HG02571 (cell line): ENCODE measurements around the gene RHBDD3.

Experiments
- ATAC-seq: cut with Tn5 transposase; IDR thresholded peaks from one replicate; pipeline ENCODE4 v1.9.1; 2021; ENCODE audit warnings: mild to moderate bottlenecking, moderate library complexity; ENCODE audit not compliant: unreplicated experiment

RHBDD3 gene

DNA sequence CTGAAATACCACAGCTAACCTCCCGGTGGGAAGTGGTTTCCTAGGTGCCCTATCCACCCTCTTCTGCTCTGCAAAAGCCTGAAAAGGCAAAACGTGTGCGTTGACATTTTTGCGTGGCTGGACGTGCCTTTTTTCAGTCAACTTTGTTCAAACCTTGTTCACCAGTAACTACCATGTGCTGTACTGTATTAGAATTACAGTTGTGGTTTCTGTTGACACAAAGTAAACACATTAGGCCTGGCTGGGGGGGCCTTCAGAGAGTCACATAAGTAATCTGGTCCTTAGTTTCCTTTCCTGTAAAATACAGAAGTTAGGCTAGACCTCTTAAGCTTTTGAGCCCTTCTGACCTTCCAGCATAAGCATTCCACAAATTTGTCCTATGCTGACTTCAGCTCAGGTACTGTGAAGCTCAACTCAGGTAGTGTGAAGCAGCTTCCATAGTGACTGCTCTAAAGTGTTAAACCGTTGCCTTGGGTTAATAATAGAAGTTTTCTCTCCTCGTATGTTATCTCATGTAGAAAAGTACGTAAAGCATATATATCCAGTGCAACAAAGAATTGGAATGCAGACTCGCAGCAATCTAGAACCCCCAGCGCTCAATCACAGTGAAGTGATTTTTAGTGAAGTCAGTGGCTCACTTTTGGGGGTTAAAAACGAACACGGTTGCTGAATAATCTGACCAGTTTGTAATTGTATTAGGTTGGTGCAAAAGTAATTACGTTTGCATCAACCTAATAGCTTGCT lies 2.1 kb upstream of the RHBDD3 start:
- no peak for ATAC-seq

DNA sequence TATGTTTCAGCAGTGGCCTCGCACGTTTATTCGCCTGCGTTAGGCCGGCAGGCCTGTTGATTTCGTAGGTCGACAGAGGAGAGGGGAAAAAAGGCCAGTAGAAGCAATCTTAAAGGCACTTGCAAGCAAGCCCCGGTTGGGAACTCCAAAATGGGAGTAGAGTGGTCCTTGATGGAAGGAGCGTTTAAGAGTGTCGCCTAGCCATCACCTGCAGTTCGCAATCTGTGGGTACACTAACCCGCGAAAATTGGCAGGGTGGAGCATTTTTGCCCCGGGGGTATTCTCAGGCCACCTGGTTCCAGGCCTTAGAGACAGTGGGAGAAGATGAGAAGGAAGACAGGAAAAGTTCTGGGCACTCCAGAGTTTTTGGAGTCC lies 1.4 kb upstream of the RHBDD3 start:
- no peak for ATAC-seq

DNA sequence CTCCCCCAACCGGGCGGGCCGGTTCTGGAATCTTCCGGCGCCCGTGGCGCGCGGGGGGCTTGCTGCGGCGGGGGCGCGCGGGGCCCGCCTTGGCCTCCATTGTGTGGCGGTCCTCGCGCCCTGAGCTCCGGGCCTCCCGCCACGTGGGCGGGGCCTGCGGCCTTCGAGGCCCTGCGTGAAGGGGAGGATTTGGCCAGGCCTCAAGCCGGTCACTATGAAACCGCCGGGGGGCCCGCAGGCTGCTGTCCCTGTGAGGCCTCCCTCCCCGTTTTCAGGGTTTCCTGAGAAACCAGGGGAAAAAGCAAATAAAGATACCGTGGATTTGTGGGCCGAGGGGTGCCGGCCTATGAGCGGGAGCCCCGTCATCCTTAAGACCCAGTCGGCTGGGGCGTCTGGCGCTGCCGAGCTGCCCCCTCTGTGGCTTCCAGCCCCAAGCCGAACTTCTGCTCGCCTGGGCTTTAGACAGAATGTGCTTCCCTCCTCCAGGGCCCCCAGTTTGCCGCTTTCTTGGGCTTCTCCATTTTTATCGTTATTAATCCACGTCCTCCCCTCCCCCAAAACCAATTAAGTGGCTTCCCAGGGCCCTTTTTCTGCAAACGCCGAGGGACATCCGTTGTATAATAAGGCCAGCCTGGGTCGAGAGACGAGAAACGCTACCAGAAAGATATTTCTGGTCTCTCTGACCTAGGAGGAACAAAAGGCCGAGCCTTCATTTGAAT lies 889 bp upstream of the RHBDD3 start:
- peak; percentile 16 for ATAC-seq

DNA sequence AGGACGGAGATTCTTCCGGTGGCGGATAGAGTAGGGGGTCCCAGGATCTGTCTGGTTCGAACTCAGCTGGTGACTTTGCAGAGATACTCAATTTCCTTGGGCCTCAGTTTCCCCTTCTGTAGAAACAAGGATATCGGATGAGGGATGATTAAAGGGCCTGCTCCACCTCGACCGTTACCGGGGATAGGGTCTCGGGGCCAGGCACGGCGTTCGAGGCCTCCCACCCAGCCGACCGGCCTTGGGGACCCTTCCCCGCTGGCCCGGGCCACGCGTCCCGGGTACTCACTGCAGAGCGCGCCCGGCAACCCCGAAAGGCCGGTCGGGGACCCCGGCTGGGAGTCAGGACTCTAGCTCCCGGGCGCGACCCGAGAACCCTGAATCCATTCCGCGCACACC lies 321 bp downstream of the RHBDD3 start:
- ATAC-seq, result peak; percentile 21

DNA sequence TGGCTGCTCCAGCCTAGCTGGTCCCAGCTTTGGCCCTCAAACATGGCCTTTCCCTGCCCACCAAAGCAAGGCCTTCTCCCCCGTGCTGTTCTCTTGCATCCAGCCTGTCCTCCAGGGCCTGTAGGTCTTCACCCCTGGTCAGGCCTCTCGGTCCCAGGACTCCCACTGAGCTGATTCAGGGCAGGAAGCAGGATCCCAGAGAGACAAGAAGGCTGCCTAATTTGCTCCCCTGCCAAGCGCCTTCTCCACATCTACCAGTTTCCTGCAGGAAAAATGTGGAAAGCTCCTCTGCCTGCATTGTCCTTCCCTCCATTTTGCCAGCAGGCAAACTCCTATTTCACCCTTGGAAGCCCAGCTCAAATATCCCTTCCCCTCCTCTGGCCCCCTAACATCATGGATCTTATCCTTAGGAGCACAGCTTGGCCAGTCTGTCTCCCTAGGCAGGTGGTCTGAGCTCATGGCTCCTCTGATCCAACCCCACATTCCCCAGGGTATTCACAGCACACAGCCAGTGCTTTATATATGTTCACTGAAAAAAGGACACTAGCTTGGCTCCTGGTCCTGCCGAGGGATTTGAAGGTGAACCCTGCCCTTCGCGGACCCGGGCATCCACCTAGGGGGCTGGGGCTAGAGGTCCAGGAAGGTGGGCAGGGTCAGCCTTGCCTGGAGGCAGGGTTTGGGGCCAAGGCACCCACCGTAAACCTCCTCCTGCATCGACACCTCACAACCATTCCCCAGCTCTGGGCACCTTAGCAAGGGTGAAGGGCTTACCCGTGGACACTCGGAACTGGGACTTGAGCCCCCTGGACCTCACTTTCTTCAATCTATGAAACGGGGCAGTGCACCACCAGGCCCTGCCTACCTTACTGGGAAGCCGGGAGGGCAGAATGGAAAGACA lies 968 bp downstream of the RHBDD3 start:
- ATAC-seq, result no peak

DNA sequence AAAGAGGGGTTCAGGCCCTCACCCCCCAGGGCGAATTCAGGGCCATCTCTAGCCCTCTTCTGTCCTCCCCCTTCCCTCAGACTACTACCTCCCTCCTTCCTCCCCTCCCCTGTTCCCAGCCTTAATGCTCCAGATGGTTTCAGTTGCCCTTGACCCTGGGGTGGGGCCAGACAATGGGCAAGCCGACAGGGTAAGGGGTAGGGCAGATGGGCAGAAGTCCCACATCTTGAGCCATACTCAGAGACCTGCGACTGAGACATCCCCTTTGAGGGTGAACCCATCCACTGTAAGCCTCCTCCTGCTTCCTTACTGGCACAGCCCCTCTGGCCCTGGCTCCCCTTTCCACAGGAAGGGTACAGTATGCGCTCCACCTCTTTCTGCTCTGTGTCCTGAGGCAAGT lies 1.9 kb downstream of the RHBDD3 start:
- no peak for ATAC-seq

DNA sequence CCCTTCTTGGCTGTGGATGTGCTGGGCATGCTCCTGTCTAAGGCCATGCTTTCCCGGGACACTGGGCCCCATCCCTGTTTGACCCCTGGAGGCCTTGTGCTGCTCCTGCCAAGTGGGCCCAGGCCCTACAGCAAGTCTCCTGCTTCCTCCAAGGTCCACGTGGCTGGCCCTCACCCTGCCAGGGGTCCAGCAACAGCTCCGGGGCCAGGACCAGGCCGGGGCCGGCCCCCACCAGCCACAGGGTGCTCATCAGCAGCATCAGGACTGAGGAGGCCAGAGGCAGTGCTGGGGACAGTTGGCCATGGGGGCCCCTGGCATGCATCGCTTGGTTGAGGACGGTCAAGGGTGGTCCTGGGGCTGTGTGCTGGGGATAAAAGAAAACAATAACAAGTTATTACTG lies 2.5 kb downstream of the RHBDD3 start:
- no peak for ATAC-seq

DNA sequence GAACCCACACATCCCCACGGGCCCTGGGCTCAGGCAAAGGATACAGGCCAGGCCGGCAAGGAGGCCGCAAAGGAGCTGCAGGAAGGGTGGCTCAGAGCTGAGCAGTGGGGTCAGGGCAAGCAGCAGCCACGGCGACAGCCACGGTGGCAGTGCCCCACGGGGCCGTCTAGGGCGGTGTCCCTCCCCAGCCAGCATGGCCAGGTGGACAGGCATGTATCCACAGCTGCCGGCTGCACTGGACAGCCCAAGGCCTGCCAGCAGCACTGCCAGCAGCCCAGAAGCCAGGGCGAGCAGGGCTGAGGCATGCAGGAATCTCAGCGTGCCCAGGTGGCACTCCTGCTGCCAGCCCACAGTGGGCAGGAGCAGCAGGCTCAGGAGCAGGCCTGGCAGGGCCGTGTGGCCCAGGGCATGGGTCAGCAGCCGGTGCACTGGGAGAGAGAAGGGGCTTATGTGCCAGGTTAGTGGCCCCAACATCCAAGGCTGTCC lies 3.9 kb downstream of the RHBDD3 start:
- ATAC-seq, result no peak

DNA sequence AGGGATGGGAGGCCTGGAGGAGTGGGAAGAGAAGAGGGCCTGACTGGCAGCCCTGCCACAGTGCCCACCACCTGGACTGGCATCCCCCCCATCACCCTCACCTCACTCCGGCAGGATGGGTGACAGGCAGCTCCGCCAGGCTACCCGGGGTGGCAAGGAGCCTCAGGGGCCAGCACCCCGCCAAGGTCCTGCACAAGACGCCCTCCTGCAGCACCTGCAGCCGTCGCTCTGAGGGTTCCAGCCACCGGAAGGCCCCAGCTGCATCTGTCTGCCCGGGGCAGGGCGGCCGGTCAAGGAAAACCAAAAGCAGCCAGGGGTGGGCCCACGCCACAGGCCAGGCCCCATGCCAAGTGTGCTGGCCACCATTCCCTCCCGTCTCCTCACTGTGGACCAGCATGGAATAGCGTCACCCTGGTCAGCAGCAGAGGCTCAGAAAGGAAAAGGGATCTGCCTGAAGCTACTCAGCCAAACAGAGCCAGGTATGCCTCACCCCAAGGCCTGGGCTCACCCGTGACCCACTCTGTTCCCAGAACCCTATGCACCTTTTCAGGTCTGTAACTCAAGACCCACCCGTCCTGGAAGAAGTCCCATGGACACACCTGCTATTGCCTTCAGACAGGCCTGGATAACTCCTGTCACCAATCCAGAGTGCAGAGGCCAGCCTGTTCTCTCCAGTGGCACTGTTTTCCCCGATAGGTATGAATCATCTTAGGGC lies 7.0 kb downstream of the RHBDD3 start:
- no peak for ATAC-seq

DNA sequence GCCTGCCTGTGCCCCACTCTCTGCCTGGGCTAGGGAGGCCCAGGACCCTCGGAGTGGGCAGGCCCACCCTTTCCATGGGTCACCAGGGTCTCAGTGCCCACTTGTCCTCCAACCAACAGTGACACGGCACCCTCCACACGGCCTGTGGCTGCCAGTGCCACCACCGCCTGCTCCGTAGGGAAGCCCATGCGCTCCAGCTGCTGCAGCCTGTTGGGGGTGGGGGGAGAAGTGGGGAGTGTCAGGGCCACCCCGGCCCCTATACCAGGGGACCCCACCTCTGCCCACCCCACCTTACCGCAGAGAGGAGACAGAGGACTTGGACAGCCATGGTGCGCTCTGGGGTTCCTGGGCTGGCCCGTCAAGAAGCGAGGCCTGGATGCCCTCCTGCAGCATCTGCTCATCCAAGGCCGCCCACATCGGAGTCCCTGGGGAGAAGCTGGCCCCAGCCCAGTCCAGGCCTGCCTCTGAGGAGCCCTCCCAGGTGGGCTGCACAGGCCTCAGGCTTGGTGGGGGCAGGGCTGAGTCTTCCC lies 7.7 kb downstream of the RHBDD3 start:
- no peak for ATAC-seq

DNA sequence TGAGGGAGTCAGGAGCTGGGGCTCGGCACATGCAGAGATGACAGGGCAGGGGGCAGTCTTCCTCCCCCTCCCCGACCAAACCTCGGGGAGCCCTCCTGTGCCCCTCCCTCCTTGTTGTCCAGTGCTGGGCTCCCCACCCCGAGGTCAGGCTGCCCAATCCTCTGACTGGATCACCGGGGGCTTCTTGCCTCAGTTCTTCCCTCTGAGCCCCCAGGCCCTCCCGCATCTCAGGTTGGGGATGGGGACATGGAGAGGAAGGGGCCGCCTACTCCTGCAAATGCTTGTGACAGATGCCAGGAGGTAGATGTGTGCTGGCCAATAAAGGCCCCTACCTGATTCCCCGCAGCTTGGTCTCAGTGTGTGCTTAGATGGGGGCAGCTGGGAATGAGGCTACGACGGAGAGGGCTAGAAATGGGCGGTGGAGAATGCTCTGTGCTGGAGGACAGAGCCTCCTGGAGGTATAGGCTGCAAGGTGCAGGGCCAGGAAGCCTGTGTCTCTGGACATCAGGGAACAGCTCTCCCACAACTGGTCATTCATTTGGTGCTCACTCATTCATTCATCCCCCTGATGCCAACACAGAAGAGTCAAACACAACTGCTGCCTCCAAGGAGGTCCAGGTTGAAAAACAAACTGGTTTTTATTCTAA lies 8.4 kb downstream of the RHBDD3 start:
- no peak for ATAC-seq

DNA sequence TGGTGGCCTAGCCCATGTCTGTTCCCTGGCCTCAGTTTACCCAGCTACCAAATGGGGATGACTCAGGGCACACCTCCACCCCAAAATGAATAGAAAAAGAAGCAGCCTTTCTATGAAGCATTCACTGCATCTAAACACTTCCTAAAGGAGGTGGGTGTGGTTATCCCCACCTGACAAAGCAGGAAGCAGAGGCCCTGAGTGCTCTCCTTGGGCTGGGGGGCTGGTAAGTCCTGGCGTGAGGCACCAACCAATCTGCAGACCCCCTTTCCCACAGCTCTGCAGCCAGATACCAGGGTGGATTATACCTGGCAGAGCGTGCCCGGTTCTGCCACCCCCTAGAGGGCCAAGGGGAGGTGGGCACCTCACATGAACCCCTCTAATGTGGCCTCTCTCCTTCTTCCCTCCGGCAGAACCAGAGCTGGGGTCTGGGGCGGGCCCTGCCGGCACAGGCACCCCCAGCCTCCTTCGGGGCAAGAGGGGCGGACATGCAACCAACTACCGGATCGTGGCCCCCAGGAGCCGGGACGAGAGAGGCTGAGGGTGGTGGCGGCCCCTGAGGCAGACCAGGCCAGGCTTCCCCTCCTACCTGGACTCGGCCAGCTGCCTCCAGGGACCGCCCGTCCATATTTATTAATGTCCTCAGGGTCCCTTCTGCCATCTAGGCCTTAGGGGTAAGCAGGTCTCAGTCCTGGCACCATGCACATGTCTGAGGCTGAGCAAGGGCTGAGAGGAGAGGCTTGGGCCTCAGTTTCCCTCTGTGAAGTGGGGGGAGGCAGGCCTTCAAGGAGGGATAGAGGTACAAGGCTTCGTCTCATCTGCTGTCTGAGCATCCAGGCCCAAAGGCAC lies 9.2 kb downstream of the RHBDD3 start:
- no peak for ATAC-seq

DNA sequence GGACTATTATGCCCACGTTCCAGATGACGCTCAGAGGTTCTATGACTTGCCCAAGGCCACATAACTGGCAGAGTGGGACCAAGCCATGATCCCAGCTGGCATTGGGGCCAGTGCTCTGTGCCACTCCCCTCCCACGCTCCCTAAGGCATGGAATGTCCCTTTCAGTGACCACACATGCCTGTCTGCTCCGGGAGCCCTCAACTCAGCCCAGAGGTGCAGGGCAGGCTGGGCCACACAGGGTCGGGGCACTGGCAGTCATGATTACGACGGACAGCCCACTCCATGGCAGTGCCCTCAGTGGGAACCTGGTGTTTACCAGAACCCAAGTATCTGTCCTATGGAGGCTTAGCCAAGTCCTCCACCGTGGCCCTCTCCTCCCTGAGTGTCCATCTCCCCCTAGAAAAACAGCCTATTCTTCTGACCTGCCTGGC lies 10.0 kb downstream of the RHBDD3 start:
- no peak for ATAC-seq

DNA sequence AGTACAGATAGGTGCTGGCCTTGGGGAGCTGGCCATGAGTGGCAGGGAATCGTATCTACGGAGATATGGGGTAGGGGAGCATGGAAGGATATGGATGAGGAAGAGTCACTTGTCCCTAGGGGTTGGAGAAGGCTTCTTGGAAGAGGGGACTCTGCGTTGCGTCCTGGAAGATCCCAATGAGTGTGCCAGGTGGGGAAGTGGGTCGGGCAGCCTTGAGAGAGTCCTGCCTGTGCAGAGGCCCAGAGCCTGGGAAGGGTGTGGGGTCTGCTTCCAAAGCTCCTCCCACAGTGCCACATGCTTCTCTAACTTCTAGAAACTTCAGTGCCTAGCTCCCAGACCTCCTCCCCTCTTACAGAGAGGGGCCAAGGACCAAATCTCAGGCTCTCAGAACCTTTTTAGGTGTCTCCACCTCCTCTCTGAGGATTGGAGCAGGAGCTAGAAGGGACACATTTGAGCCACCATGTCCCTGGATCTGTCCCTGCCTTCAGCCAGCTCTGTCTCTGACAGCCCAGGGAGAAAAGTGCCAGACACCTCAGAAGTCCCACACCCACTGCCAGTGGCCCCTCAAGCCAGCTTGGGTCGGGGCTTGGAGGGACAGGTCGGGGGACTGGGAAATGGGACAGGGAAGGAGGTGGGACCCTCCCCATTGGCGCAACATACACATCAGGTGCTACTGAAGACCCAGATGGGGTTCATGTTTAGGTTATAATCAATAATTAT lies 11.0 kb downstream of the RHBDD3 start:
- no peak for ATAC-seq

DNA sequence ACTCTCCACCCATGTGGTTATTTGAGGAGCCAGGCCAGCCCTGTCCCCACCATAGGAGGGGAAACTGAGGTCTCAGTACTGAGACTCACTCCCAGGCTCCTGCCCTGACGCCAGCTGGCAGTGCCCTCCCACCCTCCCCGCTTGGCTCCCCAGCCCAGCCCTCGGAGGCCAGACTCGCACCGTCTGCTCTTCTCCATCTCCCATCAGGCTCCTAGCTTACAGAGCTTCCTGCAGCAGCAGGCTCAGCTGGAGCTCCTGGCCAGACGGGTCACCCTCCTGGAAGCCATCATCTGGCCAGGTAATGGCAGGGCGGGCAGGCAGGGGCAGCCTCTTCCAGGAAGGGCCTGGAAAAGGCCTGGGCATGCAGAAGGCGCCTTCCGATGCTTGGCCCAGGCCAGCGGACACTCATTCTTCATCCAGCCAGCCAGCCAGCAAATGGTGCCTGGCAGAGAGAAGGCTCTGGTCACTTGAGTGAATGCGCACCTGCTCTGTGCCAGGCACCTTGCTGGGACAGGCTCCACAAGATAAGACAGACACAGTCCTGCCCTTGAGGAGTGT lies 12.6 kb downstream of the RHBDD3 start:
- no peak for ATAC-seq

DNA sequence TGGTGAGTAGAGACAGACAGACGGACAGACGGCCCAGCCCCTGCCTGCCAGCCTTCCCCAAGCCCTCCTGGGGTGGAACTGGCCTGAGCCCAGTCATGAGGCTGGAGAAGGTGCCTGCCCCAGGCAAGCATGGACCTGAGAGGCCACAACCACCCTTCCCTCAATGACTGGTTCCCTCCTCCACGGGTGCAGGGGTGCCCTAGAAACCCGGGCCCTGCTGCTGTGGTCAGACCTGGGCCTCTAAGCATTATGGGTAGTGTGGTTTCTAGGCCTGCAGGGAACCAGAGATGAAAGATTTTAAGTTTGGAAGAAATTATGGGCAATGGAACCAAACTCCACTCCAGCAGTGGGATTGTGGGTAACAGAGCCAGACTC lies 13.5 kb downstream of the RHBDD3 start:
- no peak for ATAC-seq

DNA sequence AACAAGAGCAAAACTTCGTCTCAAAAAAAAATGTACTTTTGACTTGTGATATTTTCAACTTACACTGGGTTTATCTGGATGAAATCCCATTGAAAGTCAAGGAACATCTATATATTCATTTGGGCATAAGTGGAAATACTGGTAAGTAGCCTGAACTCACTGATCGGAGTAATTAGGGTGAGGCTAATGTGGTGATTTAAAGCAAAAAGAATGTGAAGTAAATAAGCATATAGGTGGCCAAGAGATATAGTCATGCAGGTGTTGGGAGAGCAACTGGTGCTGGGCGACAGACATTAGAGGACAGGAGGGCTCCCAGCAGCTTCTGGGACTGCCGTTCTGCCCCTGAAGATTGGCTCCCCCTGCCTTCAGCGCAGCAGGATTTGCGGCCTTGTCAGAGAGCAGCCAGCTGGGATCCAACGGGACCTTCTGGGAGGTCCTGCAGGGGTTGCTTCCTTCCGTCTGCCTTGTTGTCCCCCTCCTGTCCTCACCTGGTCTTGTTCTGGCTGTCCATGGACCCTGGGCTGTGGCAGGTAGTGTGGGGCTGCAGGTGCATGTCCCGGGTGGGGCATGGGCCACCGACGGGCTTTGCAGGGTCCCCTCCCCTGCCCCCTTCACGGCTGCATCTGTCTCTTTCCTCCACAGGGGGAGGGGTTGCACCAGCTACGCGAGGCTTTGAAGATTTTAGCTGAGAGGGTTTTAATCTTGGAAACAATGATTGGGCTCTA lies 14.1 kb downstream of the RHBDD3 start:
- no peak for ATAC-seq
